ENCODE measurements around the gene CUBN. TPM values are rescaled to one million over a fixed set of nuclear protein-coding genes. Genes with fewer than 3 reads are reported as not detected.

Gene CUBN
- total RNA-seq, 1 experiment from 2014 or later, result 1.3 TPM

DNA sequence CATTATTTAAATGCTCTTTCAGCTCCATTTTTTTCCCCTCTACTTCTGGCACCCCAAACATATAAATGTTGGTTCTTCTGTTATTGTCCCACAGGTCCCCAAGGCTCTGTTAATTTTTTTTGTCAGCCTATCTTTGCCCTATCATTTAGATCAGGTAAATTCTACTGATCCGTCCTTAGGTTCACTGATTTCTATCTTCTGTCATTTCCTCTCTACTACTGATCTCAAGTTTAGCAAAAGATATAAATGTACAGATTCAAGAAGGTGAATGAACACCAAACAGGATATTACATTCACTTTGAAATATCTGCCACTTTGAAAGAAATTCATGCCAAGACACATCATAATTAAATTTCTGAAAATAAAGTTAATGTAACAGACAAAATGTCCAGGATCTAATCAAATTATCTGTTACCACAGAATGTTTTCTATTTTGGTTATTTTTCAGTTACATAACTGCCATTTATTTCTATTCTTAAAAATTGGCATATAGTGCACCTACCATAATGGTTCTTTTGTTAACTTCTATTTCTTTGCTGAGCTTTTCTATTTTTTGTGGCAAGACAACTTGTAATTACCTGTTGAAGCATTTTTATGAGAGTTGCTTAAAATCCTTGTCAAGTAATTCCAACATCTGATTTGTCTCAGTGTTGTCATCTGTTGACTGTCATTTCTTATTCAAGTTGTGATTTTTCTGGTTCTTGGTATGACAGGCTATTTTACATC lies 12.1 kb upstream of the CUBN start:
- DNase-seq (ENCODE audit: low read depth), result no peak

DNA sequence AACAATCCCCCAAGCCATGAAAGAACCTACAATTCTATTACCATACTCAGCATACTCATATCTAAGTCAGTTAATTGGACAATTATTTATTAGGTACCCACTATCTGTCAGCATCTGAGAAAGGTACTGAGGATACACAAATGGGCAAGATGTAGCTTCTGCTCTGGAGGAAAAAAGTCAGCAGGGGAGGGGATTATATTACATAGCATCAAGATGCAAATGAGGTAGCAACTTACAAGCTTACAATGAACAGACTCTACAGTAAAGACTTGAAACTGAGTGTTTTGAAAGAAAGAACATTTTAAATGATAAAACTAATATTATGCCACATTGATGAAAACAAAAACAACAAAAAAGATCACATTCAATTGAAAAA lies 10.8 kb upstream of the CUBN start:
- DNase-seq (ENCODE audit: low read depth), result no peak

DNA sequence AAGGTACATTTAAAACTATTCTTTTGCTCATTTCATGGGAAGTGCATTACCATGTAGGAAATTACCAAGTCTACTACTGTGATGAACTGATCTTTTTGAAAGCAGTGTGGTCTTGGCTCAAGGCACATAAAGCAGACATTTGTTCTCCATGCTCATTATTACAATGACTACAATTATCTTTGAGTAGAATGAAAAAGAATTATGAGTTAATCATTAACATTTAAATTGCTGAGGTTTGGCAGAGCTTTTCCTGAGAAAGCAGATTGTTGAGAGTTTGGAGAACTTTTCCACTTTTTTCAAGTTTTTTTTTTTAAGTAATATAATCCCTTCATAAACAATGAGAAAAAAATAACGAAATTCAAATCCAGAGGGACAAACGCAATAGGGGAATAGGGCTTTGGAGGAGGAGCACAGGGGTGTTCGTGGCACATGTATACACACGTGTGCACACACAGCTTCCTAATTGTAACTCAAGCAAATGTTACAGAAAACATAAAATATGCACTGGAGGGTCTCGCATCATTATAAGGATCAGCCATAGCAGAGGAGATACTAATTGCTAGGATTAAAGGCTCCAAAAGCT lies 8.9 kb upstream of the CUBN start:
- DNase-seq (ENCODE audit: low read depth), result no peak

DNA sequence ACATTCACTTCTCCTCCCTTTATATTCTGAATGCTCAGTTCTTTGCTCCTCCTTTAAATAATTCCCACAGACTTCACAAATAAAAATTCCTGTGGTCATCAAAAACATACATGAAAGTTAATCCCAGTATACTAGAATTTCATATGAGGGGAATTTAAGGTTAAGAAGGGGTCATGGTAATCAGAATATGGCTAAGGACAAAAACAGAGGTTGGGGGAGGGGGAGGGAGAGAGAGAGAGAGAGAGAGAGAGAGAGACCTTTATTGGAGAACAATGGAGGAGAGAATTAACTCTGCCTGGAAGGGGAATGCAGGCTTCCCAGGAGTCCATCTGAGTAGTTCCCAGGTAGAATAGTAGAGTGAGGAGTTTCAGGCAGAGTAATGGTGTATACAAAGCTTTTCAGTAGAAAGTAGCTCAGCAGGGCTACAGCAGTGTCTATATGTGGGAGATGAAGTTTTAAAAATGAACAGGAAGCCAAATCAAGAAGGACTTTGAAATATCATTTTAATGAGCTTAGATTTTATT lies 5.2 kb upstream of the CUBN start:
- DNase-seq (ENCODE audit: low read depth), result peak; percentile 1

DNA sequence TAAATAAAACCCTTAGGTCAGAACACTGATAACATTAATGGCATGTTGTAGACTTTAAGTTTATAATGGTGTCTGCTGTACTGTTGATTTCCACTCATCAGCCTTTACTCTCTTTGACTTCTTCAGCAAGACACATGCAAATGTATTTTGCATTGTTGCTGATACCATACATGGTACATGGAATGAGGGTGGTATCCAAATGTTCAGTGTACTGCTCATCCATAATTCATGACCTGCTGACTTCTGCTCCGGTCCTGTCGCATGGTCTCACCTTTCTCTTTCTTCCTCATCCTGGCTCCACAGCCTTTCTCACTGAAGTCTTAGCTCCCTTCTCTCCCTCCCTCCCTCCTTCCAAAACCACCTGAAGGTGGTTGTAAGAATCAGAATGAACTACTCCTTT lies 4.7 kb upstream of the CUBN start:
- no peak for DNase-seq (ENCODE audit: low read depth)

DNA sequence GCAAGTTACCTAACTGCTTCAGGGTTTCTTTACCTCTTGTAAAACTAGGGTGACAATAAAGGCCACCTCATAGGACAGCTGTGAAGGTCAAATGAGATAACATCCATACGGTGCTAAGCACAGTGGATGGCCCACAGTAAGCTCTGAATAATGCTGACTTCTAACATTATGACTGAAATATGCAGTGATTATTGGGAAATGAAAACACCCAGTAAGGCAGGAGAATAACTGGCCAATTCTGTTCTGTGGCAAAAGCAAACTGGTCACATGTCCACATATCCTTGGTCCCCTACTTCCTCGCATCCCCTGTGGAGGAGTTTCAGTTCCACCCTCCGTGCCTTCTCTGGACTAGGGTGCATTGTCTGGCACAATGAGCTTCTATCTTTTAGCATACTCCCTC lies 1.4 kb downstream of the CUBN start:
- no peak for DNase-seq (ENCODE audit: low read depth)

DNA sequence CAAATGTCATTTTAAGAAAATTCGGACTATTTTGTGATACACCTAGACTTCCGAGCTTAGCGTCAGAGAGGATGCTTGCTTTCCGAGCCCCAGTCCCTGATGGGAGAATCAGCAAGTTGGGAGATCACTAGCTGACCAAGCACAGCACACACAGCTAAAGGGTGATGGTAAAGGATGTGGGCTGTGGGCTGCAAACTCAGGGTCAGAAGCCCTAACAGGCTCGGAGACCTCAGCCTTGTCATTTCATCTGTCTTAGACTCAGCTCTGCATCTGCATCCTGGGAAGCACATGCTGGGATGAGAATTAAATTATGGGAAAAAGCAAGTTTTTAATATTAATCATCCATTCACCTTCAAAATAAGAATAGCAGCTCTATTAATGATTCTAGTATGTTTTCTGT lies 3.3 kb downstream of the CUBN start:
- no peak for DNase-seq (ENCODE audit: low read depth)

DNA sequence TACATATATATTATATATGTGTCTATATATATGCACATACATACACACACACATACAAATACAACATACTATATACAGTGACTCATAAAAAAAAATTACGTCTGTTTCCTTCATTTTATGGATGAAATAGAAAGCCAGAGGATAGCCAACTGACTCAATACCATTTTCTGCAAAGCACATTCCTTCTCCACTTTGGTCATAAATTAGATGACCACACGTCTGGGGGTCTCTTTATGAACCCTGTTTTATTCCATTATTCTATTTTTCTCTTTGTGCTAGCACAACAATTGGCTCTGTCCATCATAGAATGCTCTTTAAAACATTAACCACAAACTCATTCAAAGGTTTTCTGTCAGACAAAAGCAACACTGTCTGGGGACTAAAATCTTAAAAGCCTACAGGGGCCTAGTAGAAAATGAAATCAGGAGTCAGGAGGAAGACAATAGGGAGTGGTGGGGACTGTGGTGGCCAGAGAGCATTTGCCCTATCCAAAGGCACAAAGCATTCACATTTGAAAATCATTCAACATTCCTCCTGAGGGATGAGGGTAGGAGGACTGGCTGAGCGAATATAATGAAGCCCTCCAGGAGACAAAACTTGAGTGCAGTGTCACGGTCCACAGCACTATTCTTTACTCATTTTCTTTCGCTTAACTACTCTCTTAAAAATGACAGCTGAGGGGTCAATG lies 4.3 kb downstream of the CUBN start:
- no peak for DNase-seq (ENCODE audit: low read depth)

DNA sequence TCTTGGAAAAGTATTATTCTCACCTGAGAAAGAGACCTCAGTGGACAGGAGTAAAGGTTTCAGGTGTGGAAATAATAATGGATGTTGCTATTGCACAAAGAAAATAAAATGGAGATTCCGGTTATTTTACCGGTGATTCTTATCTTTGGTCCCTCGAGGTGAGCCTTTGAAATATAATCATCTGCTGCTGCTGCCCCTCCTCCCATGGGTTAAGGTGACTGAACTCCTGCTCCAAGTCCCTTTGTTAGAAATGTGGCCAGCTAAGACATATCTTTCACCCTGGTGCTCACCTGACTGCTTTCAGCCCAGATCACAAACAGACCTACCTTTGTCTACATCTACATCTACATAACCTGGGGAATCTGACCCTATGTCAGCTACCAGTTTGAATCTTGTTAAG lies 5.7 kb downstream of the CUBN start:
- no peak for DNase-seq (ENCODE audit: low read depth)

DNA sequence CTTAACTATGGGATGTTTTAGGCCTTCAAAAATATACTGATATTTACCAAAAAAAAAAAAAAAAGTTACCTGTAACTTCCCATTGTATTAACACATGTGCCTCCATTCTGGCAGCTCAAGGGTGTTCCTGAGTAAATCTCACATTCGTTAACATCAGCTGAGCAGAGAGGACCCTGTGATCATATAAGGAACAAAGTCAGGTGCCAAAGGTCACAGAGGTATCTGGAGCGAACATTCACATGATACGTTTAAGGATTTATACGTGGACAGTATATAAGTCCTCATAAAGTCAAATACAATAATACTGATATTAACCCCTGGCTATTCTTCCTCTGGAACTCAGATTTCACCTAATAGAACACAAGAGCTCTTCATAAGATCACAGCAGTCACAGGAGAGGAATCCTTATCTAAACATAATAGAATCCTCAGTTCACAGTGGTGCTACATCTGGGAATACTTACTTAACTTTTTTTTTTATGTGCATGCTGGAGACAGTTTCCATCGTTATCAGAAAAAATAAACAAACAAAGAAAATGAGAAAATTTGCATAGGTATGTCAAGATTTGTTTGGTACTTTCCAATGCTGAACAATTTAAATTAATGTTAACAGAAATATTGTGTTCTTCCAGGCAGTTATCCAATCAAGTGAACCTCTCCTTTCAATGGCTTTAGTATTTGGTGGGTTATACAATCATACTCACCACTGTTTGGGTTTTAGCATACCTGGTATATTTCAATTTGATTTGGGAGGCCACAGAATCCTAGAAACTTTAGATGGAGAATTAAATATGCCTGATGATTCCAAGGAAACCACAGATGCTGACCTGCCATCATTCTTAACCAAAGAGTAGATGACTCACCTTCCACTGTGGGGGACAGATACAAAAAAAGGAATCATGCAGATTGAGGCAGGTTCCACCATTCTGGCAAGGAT lies 6.6 kb downstream of the CUBN start:
- peak; percentile 87 for DNase-seq (ENCODE audit: low read depth)

DNA sequence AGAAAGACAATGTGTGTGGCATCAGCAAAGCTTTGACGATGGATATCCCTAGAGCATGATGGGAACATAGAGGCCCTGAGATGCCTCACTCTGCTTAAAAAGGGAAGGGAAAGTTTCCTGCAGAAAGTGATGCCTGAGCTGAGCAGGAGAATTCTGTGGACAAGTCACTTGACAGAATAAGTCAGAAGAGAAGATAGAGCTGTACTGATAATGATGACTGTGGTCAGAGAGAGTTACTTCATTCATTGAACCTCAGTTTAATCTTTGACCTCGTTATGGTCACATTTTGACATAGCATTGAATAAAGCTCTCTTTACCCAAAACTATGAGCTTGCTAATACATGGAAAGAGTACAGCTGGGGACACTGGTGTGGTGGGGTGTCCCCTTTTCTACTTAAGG lies 7.6 kb downstream of the CUBN start:
- DNase-seq (ENCODE audit: low read depth), result no peak

DNA sequence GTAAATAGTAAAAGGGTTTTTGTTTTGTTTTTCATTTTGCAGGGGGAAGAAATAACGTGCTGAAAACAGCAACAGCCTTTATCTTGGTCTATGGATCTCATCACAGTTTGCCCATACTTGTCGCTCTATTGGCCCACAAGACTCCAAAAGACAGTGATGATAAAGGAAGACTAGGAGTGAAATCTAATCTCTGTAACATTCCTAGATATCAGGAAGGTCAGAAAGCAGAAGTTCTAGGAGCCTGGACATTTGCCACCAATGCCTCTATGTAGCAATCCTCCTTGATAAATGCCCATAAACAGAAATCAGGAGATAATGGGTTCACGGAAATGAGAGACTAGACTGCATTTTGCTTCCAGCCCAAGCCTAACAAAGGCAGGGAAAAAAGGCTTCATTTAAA lies 8.9 kb downstream of the CUBN start:
- no peak for DNase-seq (ENCODE audit: low read depth)

DNA sequence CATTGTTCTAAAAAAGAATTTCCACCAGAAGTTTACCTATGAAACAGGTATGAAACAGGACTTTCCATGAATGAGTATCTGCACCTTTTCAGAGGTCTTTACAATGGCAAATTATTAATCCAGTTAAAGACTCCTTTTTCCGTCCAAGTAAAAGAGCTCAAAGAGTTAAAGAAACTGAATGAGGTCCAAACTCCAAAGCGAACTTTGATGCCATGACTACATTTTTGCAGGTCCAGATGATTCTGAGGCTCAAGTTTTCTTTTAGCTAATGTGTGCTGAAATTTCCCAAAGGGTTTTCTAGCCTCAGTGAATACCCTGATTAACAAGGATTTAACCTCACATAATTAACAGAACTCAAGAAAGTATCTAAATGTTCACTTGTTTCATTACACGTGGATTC lies 9.8 kb downstream of the CUBN start:
- no peak for DNase-seq (ENCODE audit: low read depth)

DNA sequence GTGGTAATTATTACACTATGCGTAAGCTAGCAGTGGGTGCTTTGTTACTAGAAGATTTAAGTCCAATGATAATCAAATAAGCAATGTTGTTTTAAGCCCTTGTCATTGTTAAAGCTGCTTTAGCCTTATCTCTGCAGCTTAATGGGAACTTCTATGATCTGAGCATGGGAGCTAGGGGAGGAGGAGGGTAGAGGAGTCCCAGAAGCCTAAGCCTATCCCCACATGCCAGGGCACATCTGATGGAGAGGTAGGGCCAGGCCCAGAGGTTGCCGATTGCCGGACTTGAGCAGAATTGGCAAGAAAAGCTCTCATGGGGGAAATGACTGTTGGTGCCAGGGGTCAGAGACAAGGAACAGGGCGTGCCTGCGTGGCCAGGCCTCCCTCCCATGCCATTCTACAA lies 13.4 kb downstream of the CUBN start:
- DNase-seq (ENCODE audit: low read depth), result no peak

DNA sequence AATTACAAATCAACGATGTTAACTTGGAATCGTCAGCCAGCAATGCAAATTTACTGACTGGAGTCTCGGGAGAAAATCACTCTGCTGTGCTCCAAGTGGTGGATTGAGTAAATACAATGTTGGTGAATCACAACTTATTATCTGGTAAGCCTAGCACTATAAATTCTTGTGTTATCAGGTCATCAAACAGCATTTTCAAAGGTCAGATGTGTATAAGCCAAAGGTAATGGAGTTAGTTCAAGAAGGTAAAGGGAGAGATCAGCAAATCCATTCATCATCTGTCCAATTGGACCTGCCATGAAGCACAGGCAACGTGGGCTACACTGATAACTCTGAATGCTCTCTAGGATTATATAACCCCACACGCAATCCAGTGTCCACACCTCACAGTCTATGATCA lies 13.9 kb downstream of the CUBN start:
- DNase-seq (ENCODE audit: low read depth), result peak; percentile 34

DNA sequence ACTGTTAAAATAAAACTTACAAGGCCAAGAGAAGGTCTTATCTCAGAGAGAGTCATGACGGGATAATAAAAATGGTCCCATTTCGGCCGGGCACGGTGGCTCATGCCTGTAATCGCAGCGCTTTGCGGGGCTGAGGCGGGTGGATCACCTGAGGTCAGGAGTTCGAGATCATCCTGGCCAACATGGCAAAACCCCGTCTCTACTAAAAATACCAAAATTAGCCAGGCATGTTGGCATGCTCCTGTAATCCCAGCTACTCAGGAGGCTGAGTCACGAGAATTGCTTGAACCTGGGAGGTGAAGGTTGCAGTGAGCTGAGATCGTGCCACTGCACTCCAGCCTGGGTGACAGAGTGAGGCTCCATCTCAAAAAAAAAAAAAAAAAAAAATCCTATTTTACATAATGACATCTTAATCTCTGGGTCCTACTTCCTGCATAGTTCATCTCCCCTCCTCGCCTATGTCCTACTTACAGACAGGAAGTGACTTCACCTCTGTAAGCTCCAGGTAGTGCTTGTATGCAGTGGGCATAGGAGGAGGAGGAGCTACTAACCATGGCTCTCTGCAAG lies 14.7 kb downstream of the CUBN start:
- peak; percentile 22 for DNase-seq (ENCODE audit: low read depth)

DNA sequence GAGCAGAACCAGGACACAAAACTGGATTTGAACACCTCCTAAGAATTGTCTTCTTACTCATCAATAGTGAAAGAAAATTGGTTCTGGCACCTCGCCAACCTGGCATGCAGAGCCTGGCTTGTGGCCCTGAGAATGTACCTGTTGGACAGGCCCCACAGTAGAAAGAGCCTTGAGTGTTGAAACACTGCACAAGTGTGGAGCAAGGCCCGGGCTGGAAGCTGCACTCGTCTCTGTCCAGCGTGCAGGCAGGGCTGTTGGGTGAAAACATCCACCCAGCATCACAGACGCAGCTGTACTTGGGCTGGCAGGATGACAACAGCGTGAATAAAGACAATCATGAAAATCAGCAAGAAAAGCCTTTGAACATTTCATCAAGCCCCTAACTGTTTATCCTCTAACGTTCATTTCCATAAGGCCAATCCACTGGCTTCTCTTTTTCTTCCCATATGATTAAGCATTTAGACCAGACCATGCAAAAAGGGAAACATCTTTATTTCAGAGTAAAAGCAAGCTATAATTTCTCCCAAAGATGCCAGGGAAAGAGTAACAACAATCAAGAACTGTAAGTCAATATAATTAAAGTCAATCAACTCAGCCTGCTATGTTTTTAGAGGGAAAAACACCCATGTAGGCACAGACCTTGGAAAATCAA lies 15.6 kb downstream of the CUBN start:
- DNase-seq (ENCODE audit: low read depth), result no peak

DNA sequence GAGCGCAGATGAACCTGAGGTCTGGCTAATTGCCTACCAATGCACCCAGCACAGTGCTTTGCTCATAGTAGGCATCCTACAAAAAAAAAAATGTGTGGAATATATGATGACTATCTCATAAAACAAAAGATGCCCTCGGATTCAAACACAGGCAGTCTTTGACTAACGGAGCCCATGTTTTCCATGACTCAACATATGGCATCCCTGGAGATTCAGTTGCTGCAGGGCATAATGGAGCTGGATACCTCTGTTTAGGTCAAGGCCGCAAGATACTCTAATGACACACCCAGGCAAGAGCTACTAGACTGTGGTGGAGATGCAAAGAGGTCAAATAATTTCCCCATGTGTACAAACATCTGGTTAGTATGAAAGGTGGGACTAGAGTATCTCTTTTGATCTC lies 16.3 kb downstream of the CUBN start:
- peak; percentile 5 for DNase-seq (ENCODE audit: low read depth)

DNA sequence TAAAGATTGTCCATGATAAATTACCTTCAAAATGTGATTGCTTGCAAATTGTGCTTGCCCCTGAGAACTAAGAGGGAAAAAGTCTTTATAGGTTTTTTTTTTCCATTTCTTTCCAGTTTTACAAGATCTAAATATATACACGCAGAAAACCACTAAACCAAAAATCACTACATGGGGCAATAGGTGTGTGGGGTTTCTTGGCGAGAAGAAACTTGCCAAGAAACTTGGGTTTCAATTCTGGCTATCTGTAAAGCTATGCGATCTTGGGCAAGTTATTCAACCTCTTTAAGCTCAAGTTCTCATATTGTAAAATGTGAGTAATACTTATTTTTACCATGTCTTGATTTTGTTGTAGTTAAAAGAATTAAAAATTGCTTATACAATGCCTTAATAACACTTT lies 17.0 kb downstream of the CUBN start:
- DNase-seq (ENCODE audit: low read depth), result no peak

DNA sequence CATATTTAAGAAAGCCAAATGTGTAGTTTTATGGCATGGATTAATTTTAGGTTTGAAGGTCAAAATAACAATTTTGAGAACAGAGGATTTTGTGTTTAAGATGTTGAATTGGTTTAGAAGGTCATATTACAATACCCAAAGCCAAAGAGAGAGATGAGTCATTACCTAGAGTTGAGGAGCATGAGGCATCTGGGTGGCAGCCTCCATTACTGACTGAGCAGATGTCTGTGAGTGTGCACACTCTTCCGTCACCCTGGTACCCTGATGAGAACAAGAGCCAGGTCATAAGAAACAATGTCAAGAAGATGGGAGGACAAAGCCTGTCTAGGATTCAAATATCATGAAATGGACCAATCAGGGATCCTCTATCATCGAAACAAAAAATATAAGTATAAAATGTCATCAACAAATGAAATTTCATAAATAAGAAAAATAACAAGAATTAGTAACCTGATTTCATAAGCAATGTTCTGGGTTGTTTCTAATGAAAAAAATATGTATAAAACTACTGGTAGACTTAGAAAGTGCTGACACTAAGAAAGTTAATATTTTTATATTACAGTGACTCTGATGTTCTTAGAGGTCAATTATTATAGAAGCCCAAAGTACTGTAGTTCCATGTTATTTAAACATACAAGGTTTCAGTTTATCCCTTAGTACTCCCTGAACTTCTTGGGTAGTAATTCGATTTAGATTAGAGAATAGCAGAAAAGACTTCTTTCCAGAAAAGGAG lies 20.0 kb downstream of the CUBN start:
- DNase-seq (ENCODE audit: low read depth), result peak; percentile 87

Measured in HT1080 (cell line).